Smooth muscle cell (in vitro differentiated cells): ENCODE measurements around the gene PRR33. TPM values are rescaled to one million over a fixed set of nuclear protein-coding genes. Genes with fewer than 3 reads are reported as not detected.

Experiments
- DNase-seq: peaks from one replicate; lab custom pipeline; 2025; ENCODE audit not compliant: unreplicated experiment; lab: John Stamatoyannopoulos, UW
- H2AFZ ChIP-seq: fragments of 200-600 bp; sonication (generic); 2 replicates; pipeline ENCODE4 v1.6.0; 2016; ENCODE audit warnings: antibody characterized with exemption, low read depth, mild to moderate bottlenecking
- H3F3A ChIP-seq: fragments of 200-600 bp; sonication (generic); 2 replicates; pipeline ENCODE4 v1.6.0; 2017; ENCODE audit warnings: antibody characterized with exemption, low read depth
- H3K27ac ChIP-seq: fragments of 200-600 bp; sonication (generic); 2 replicates; pipeline ENCODE4 v1.5.1; 2016; ENCODE audit warnings: low read depth, mild to moderate bottlenecking
- H3K27me3 ChIP-seq: fragments of 200-600 bp; sonication (generic); 2 replicates; pipeline ENCODE4 v1.6.1; 2016; ENCODE audit warnings: low read depth, mild to moderate bottlenecking
- H3K36me3 ChIP-seq: fragments of 200-600 bp; sonication (generic); 2 replicates; pipeline ENCODE4 v1.5.1; 2016; ENCODE audit warnings: low read depth
- H3K4me1 ChIP-seq: fragments of 200-600 bp; sonication (generic); 2 replicates; pipeline ENCODE4 v1.5.1; 2016; ENCODE audit warnings: low read depth
- H3K4me2 ChIP-seq: fragments of 200-600 bp; sonication (generic); 2 replicates; pipeline ENCODE4 v1.6.0; 2016; ENCODE audit warnings: mild to moderate bottlenecking
- H3K4me3 ChIP-seq: fragments of 200-600 bp; sonication (generic); 2 replicates; pipeline ENCODE4 v1.5.1; 2016; ENCODE audit warnings: mild to moderate bottlenecking
- H3K79me2 ChIP-seq: fragments of 200-600 bp; sonication (generic); 2 replicates; pipeline ENCODE4 v1.6.0; 2016; ENCODE audit warnings: low read depth, mild to moderate bottlenecking
- H3K9ac ChIP-seq: fragments of 200-600 bp; sonication (generic); 2 replicates; pipeline ENCODE4 v1.6.0; 2016; ENCODE audit warnings: low read depth
- H3K9me3 ChIP-seq: fragments of 200-600 bp; sonication (generic); replicated peaks from 2 replicates; pipeline ENCODE4 v1.5.1; 2016; ENCODE audit warnings: low read depth
- H4K20me1 ChIP-seq: fragments of 200-600 bp; sonication (generic); 2 replicates; pipeline ENCODE4 v1.6.0; 2016; ENCODE audit warnings: low read depth
- CTCF ChIP-seq: fragments of 200-600 bp; sonication (generic); IDR thresholded peaks from 2 replicates; pipeline ENCODE4 v1.5.1; 2017; ENCODE audit warnings: borderline replicate concordance, mild to moderate bottlenecking, antibody characterized with exemption; ENCODE audit not compliant: insufficient read depth, poor library complexity, severe bottlenecking
- WGBS: methylation state at CpG from one replicate; pipeline ENCODE4 v1.1.7; 2016; ENCODE audit warnings: low lambda C conversion rate; 5-methylcytosine and 5-hydroxymethylcytosine counted together
- polyA plus RNA-seq: library from polyadenylated mRNA; unstranded; fragments of >200 nt; fragmentation: Nextera tagmentation; extraction: Ambion mirVana; gene quantifications from 2 replicates; pipeline ENCODE4 v1.2.1, GENCODE V29; 2016
- total RNA-seq: library from RNA; depleted of rRNA; stranded (reverse); fragments of >200 nt; gene quantifications from 2 replicates; pipeline ENCODE4 v1.2.3, GENCODE V29; 2014

Gene PRR33
- total and polyA plus RNA-seq, 2 experiments from 2014 or later: not detected

- H4K20me1 ChIP-seq: no peaks in the 10 kb centered on the region
- no peak overlapping the region for H3K4me3 ChIP-seq
- no peak overlapping the region for H3K4me2 ChIP-seq
- no peak overlapping the region for H3K27ac ChIP-seq
- no peak overlapping the region for H2AFZ ChIP-seq
- no peak overlapping the region for H3K9ac ChIP-seq
- H3K9me3 ChIP-seq: no peaks in the 10 kb centered on the region
- 96% methylated on average over 28 of the region's 33 CpGs for WGBS
- no peak for DNase-seq
- H3K79me2 ChIP-seq: no peaks in the 10 kb centered on the region
- H3K27me3 ChIP-seq: no peaks in the 10 kb centered on the region
- no peak for TF ChIP-seq CTCF
- H3K36me3 ChIP-seq: no peaks in the 10 kb centered on the region
- H3F3A ChIP-seq: no peaks in the 10 kb centered on the region
- H3K4me1 ChIP-seq: no peaks in the 10 kb centered on the region
Observed at GRCh38 chr11:1935156-1936071, 43.7 kb upstream of the PRR33 start.

GRCh38 chr11:1934335-1935155, 42.9 kb upstream of the PRR33 start:
- 88% methylated on average over 24 of the region's 24 CpGs for WGBS
- H3K4me3 ChIP-seq: no peak overlapping the region
- DNase-seq: no peak

GRCh38 chr11:1933416-1934334, 42.0 kb upstream of the PRR33 start:
- Histone ChIP-seq H3F3A (no peaks in the 10 kb centered on the region), H3K79me2 (no peaks in the 10 kb centered on the region), H3K4me2 (no peak overlapping the region), H3K27ac (no peak overlapping the region), H3K4me1 (no peaks in the 10 kb centered on the region), H3K9ac (no peak overlapping the region), H3K27me3 (no peaks in the 10 kb centered on the region), H2AFZ (no peak overlapping the region), H3K4me3 (no peak overlapping the region), H3K36me3 (no peaks in the 10 kb centered on the region), H3K9me3 (no peaks in the 10 kb centered on the region), H4K20me1 (no peaks in the 10 kb centered on the region)
- TF ChIP-seq CTCF: no peak
- WGBS: 95% methylated on average over 18 of the region's 18 CpGs
- no peak for DNase-seq

More at GRCh38 chr11:1934335-1935155, 42.9 kb upstream of the PRR33 start:
- no peaks in the 10 kb centered on the region for H3F3A ChIP-seq
- H3K27me3 ChIP-seq: no peaks in the 10 kb centered on the region
- no peaks in the 10 kb centered on the region for H3K36me3 ChIP-seq
- H3K4me2 ChIP-seq: no peak overlapping the region
- TF ChIP-seq CTCF: no peak
- H3K27ac ChIP-seq: no peak overlapping the region
- H3K9ac ChIP-seq: no peak overlapping the region
- no peaks in the 10 kb centered on the region for H3K9me3 ChIP-seq
- H3K4me1 ChIP-seq: no peaks in the 10 kb centered on the region
- H2AFZ ChIP-seq: no peak overlapping the region
- no peaks in the 10 kb centered on the region for H3K79me2 ChIP-seq
- H4K20me1 ChIP-seq: no peaks in the 10 kb centered on the region
